NCI-H2171 (cell line): ENCODE data around the gene SENP8.
A peak's percentile ranks its signal among the peaks of the same experiment; 100 is the strongest.

Experiments used
- DNase-seq: peaks from one replicate; lab custom pipeline; 2025; lab: John Stamatoyannopoulos, UW

The SENP8 gene

GRCh38 chr15:72113347-72114031 is 4.7 kb upstream of the SENP8 start:
- DNase-seq, result no peak

GRCh38 chr15:72116731-72117485 is 1.3 kb upstream of the SENP8 start:
- DNase-seq, result no peak

- DNase-seq, result peak; percentile 14
These were observed 652 bp upstream of the SENP8 start for GRCh38 chr15:72117486-72118016.

GRCh38 chr15:72124218-72124617 is 6.0 kb downstream of the SENP8 start:
- no peak for DNase-seq

GRCh38 chr15:72127724-72128322 is 9.6 kb downstream of the SENP8 start:
- no peak for DNase-seq

- DNase-seq, result no peak
These were observed 10.2 kb downstream of the SENP8 start for GRCh38 chr15:72128359-72128758.

GRCh38 chr15:72130272-72130671 is 12.1 kb downstream of the SENP8 start:
- DNase-seq, result no peak

- no peak for DNase-seq
These were observed 13.7 kb downstream of the SENP8 start for GRCh38 chr15:72131922-72132321.

- no peak for DNase-seq
These were observed 15.0 kb downstream of the SENP8 start for GRCh38 chr15:72133211-72133610.

GRCh38 chr15:72135719-72136118 is 17.5 kb downstream of the SENP8 start:
- DNase-seq, result no peak

GRCh38 chr15:72136170-72137051 is 18.2 kb downstream of the SENP8 start:
- peak; percentile 69 for DNase-seq

GRCh38 chr15:72139667-72140066 is 21.5 kb downstream of the SENP8 start:
- DNase-seq, result no peak

- no peak for DNase-seq
These were observed 21.9 kb downstream of the SENP8 start for GRCh38 chr15:72140088-72140487.

- DNase-seq, result no peak
These were observed 23.2 kb downstream of the SENP8 start for GRCh38 chr15:72141171-72142084.

GRCh38 chr15:72146221-72146620 is 28.0 kb downstream of the SENP8 start:
- no peak for DNase-seq

GRCh38 chr15:72146934-72147333 is 28.7 kb downstream of the SENP8 start:
- DNase-seq, result no peak

- DNase-seq, result no peak
These were observed 29.2 kb downstream of the SENP8 start for GRCh38 chr15:72147418-72147817.

- DNase-seq, result no peak
These were observed 35.2 kb downstream of the SENP8 start for GRCh38 chr15:72153269-72154000.

GRCh38 chr15:72154316-72154715 is 36.1 kb downstream of the SENP8 start:
- no peak for DNase-seq

GRCh38 chr15:72155003-72155621 is 36.9 kb downstream of the SENP8 start:
- DNase-seq, result peak; percentile 95
